Thymus (tissue), 11 donors: ENCODE measurements around the gene ZSCAN23. TPM values are rescaled to one million over a fixed set of nuclear protein-coding genes. Genes with fewer than 3 reads are reported as not detected.
A peak's percentile ranks its signal among the peaks of the same experiment; 100 is the strongest.
"Not testable (repeated sequence)": the region's sequence is repeated elsewhere in the genome, so short reads cannot be mapped to it uniquely, and the experiment has no call there.

Experiments
- DNase-seq, 9 donors: peaks; one replicate each; pipeline ENCODE4 v3.0.0-alpha.2; 2013; ENCODE audit warnings: low spot score in 9 of 9, low read depth in 6 of 9, missing footprints in 1 of 9
- H3K27ac ChIP-seq, 2 donors: one replicate each; pipeline ENCODE4 v1.5.1; 2013; ENCODE audit warnings: control low read depth in 1 of 2, low read depth in 1 of 2, low read length in 1 of 2, mild to moderate bottlenecking in 1 of 2, moderate library complexity in 1 of 2
- H3K27me3 ChIP-seq, 2 donors: one replicate each; pipeline ENCODE4 v1.5.1; 2013; ENCODE audit warnings: low read length in 1 of 2; ENCODE audit not compliant: control insufficient read depth in 2 of 2, insufficient read depth in 1 of 2
- H3K36me3 ChIP-seq, 2 donors: one replicate each; pipeline ENCODE4 v1.5.1; 2013; ENCODE audit warnings: low read length in 1 of 2, mild to moderate bottlenecking in 1 of 2, moderate library complexity in 1 of 2; ENCODE audit not compliant: control insufficient read depth in 2 of 2, insufficient read depth in 2 of 2
- H3K4me1 ChIP-seq, 2 donors: one replicate each; pipeline ENCODE4 v1.5.1; 2013; ENCODE audit warnings: low read length in 2 of 2; ENCODE audit not compliant: control insufficient read depth in 2 of 2, insufficient read depth in 2 of 2
- H3K4me3 ChIP-seq, 2 donors: one replicate each; pipeline ENCODE4 v1.5.1; 2013; ENCODE audit warnings: low read length in 2 of 2, control low read depth in 1 of 2, mild to moderate bottlenecking in 1 of 2
- H3K9me3 ChIP-seq, 2 donors: one replicate each; pipeline ENCODE4 v1.5.1; 2013; ENCODE audit warnings: low read length in 1 of 2, mild to moderate bottlenecking in 1 of 2; ENCODE audit not compliant: control insufficient read depth in 2 of 2, insufficient read depth in 1 of 2
- WGBS: extraction: QIAGEN DNeasy Blood & Tissue Kit; methylation state at CpG from one replicate; pipeline ENCODE4 v1.1.7; 2013; 5-methylcytosine and 5-hydroxymethylcytosine counted together
- polyA plus RNA-seq: library from polyadenylated mRNA; stranded (reverse); fragments of 200-250 nt; gene quantifications from one replicate; pipeline ENCODE4 v1.2.3, GENCODE V29; 2013
- total RNA-seq: library from RNA; stranded (reverse); fragments of 120-200 nt; gene quantifications from one replicate; pipeline ENCODE4 v1.2.4, GENCODE V29; 2013
- donor health status: healthy.

The ZSCAN23 gene
- total and polyA plus RNA-seq, 2 donors: 0.30 to 2.3 TPM

DNA sequence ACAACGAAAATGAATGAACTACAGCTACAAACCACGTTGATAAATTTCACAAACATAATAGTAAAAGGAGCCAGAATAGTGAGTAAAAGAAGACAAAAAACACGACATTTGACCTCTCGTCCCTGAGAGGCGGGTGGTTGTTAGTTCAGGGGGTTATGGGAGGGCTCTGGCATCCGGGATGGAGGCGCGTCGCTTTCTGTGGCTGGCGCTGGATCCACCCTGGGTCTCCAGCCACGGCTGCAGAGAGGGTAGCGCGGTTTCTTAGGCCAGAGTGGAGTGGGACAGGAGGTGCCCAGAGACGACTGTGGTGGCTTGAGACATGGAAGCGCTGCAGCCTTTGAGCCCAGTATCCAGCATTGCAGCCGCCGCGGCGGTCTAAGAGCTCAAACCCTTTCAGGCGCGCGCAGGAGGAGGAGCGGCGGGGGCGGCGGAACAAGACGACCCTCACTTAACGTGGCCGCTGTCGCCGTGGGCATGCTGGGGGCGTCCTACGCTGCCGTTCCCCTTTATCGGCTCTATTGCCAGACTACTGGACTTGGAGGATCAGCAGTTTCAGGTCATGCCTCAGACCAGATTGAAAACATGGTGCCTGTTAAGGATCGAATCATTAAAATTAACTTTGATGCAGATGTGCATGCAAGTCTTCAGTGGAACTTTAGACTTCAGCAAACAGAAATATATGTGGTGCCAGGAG, 3.7 kb upstream of the ZSCAN23 start:
- peak in 2 of 9 donors; percentile 13 to 40 for DNase-seq
- peaks cover 15 to 20% of the 10 kb centered on the region in 2 donors for H3K27me3 ChIP-seq
- H3K27ac ChIP-seq: no peak overlapping the region
- peaks cover 2 to 13% of the 10 kb centered on the region in 2 donors for H3K9me3 ChIP-seq
- H3K4me3 ChIP-seq: peak overlapping the region; percentile 25 to 47
- H3K36me3 ChIP-seq: no peaks in the 10 kb centered on the region
- H3K4me1 ChIP-seq: peaks cover 9 to 10% of the 10 kb centered on the region in 2 donors
- 5% methylated on average over 36 of the region's 36 CpGs for WGBS

DNA sequence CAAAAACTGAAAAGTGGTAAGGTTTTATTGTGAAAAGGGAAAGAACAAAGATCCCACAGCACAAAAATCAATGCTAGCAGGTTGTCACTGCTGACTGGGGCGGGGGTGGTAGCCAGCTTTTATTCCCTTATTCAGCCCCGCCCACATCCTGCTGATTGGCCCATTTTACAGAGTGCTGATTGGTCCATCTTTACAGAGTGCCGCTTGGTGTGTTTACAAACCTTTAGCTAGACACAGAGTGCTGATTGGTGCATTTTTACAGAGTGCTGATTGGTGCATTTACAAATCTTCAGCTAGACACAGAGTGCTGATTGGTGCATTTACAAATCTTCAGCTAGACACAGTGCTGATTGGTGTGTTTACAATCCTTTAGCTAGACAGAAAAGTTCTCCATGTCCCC, 1.5 kb upstream of the ZSCAN23 start:
- 95% methylated on average over 3 of the region's 3 CpGs for WGBS
- not testable (repeated sequence) for H3K27ac ChIP-seq, H3K4me3 ChIP-seq, H3K36me3 ChIP-seq, DNase-seq
- H3K4me1 ChIP-seq: peaks cover 9 to 10% of the 10 kb centered on the region in 2 donors
- H3K27me3 ChIP-seq: peaks cover 15 to 20% of the 10 kb centered on the region in 2 donors
- peaks cover 2 to 13% of the 10 kb centered on the region in 2 donors for H3K9me3 ChIP-seq

DNA sequence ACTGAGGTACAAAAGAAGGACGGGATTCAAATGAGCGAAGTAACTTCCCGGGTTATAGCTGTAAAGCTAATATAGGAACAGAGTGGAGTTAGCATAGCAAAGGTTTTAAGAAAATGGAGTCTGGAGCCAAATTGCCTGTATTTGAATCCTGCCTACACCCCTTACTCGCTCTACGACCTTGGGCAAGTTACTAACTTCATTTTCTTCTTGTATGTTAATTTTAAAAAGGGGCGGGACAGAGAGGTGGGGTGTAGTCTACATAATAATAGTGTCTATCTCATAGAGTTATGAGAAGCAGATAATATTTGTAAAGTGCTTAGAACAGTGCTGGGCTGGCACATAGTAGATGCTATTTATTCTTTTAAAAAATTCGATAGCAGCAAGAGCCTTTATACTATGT, 705 bp downstream of the ZSCAN23 start:
- H3K36me3 ChIP-seq: no peaks in the 10 kb centered on the region
- peaks cover 9 to 10% of the 10 kb centered on the region in 2 donors for H3K4me1 ChIP-seq
- WGBS: 80% methylated on average over 7 of the region's 7 CpGs
- H3K4me3 ChIP-seq: peak overlapping the region; percentile 39 to 70
- no peak for DNase-seq
- peaks cover 2 to 13% of the 10 kb centered on the region in 2 donors for H3K9me3 ChIP-seq
- H3K27me3 ChIP-seq: peaks cover 15 to 20% of the 10 kb centered on the region in 2 donors
- no peak overlapping the region for H3K27ac ChIP-seq

DNA sequence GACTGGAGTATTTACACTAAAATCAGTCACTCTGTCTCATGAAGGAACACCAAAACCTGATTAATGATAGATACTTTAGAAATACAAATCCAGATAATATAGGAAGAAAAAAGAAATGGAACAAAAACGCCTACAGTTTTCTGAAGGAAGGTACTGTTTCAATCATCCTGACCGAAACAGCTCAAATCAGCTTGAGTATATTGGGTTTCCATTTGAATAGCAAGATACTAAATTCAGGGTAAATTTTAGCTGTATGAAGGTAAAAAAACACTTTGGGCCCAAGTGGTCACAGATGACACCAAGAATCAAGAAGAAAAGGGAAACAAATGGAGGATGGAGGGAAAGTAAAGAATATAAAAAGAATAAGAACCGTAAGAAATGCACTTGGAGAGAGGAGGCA, 6.9 kb downstream of the ZSCAN23 start:
- 82% methylated on average over 3 of the region's 3 CpGs for WGBS
- no peak overlapping the region for H3K4me3 ChIP-seq
- no peaks in the 10 kb centered on the region for H3K4me1 ChIP-seq
- H3K9me3 ChIP-seq: no peaks in the 10 kb centered on the region
- H3K27me3 ChIP-seq: no peaks in the 10 kb centered on the region
- no peaks in the 10 kb centered on the region for H3K36me3 ChIP-seq
- no peak for DNase-seq
- no peak overlapping the region for H3K27ac ChIP-seq

DNA sequence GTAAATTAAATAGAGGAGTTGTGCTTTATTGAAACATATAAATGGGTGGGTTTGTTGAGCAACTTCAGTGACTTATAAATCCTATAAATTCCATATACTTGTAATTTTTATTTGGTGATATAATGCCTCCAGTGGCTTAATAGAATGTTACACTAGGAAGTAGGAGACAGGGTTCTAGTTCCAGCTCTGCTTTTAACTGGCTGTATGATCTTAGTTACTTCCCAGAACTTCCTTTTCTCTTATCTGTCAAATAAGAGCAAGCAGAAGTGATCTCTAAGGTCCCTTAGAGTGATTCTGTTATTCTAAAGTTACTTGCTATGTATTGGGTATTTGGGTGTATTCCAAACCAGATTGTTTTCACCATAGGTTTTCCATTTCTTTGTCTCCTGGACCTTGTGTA, 10.2 kb downstream of the ZSCAN23 start:
- DNase-seq: no peak
- Histone ChIP-seq H3K27me3 (no peaks in the 10 kb centered on the region), H3K4me3 (no peak overlapping the region)

DNA sequence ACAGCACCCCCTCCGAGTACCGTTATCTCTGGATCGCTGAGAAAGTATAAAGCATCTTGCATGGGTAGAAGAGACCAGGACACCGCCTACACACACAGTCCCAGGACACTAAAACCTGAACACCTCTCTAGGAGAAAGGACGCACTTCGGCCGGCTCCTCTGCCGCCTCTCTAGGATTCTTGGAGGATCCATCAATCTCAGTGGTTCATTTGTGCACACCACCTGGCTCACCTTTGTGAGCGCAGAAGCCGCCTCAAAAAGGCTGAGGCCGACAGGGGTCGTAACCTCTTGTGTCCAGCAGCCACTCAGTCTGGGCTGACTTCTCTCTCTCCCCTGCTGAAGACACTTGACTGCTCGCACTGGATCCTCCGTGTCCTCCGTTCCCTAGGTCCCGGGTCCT, 13.5 kb downstream of the ZSCAN23 start:
- Histone ChIP-seq H3K4me3 (no peak overlapping the region), H3K9me3 (peaks cover 0 to 4% of the 10 kb centered on the region in 2 donors), H3K36me3 (no peaks in the 10 kb centered on the region), H3K27ac (no peak overlapping the region), H3K4me1 (peaks cover 0 to 6% of the 10 kb centered on the region in 2 donors), H3K27me3 (no peaks in the 10 kb centered on the region)
- 98% methylated on average over 16 of the region's 16 CpGs for WGBS
- DNase-seq: no peak

More for the DNA sequence above, 10.2 kb downstream of the ZSCAN23 start:
- H3K27ac ChIP-seq: no peak overlapping the region
- H3K9me3 ChIP-seq: no peaks in the 10 kb centered on the region
- H3K36me3 ChIP-seq: no peaks in the 10 kb centered on the region
- no peaks in the 10 kb centered on the region for H3K4me1 ChIP-seq

DNA sequence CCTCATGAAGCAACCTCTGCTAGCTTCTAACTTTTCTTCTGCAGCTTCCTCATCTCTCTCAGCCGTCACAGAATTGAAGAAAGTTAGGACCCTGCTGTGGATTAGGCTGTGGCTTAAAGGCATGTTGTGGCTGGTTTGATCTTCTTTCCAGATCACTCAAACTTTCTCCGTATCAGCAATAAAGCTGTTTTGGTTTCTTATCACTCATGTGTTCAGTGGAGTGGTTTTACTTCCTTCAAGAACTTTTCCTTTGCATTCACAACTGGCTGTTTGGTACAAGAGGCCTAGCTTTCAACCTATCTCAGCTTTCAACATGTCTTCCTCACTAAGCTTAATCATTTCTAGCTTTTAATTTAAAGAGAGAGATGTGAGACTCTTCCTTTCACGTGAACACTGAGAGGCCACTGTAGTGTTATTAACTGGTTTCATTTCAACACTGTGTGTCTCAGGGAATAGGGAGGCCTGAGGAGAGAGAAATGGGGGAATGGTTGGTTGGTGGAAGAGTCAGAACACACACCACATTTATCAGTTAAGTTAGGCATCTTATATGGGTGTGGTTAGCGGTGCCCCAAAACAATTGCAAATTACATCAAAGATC, 17.2 kb downstream of the ZSCAN23 start:
- no peaks in the 10 kb centered on the region for H3K36me3 ChIP-seq
- H3K27ac ChIP-seq: no peak overlapping the region
- peaks cover 0 to 4% of the 10 kb centered on the region in 2 donors for H3K9me3 ChIP-seq
- H3K4me3 ChIP-seq: no peak overlapping the region
- peaks cover 0 to 6% of the 10 kb centered on the region in 2 donors for H3K4me1 ChIP-seq
- 54% methylated on average over 4 of the region's 4 CpGs for WGBS
- no peaks in the 10 kb centered on the region for H3K27me3 ChIP-seq
- peak in 3 of 9 donors; percentile 25 to 65 (median 28) for DNase-seq

DNA sequence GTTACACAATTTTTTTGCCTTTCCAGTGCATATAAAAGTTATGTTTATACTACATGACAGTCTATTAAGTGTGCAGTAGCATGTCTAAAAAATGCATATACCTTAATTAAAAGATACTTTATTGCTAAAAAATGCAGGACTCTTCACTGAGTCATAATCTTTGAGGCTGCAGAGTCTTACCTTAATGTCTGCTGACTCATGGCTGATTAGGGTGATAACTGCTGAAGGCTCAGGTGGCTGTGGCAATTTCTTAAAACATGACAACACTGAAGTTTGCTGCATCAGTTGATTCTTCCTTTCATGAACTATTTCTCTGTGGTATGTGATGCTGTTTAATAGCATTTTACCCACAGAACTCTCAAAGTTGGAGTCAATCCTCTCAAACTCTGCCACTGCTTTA, 19.1 kb downstream of the ZSCAN23 start:
- Histone ChIP-seq H3K36me3 (no peaks in the 10 kb centered on the region), H3K27ac (no peak overlapping the region), H3K4me1 (peaks cover 0 to 6% of the 10 kb centered on the region in 2 donors), H3K4me3 (no peak overlapping the region), H3K9me3 (peaks cover 0 to 4% of the 10 kb centered on the region in 2 donors), H3K27me3 (no peaks in the 10 kb centered on the region)
- no peak for DNase-seq

DNA sequence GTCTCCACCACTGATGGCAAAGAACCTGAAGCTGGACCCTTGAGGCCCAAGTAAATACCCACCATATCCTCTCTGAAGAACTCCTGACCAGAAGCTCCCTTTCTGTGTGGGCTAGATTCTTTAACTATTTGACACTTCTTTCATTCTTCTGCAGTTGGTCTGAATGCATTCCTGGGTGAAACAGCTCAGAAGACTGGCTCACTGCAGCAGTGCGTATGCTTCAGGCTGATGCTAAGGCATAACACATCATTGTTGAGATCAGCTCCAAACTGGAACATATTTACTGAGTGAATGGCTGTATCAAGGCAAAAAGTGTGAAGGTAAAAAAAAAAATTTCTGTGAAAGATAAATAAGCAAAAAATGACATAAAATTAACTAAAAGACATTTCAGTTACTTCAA, 19.7 kb downstream of the ZSCAN23 start:
- H3K27ac ChIP-seq: no peak overlapping the region
- H3K9me3 ChIP-seq: peaks cover 0 to 4% of the 10 kb centered on the region in 2 donors
- no peak for DNase-seq
- H3K27me3 ChIP-seq: no peaks in the 10 kb centered on the region
- H3K4me3 ChIP-seq: no peak overlapping the region
- WGBS: 96% methylated on average over 1 of the region's 1 CpG
- H3K4me1 ChIP-seq: peaks cover 0 to 6% of the 10 kb centered on the region in 2 donors
- no peaks in the 10 kb centered on the region for H3K36me3 ChIP-seq
